RWPE2 (cell line): ENCODE measurements around the gene FKBP15.

ENCODE experiments used
- ATAC-seq: fragments of 200-7000 bp; cut with Tn5 transposase; 3 replicates; pipeline ENCODE4 v1.9.1; 2021; ENCODE audit warnings: low read depth
- DNase-seq: peaks from one replicate; pipeline ENCODE4 v3.0.0-alpha.2; 2020; ENCODE audit warnings: low spot score
- H3K27ac ChIP-seq: fragments of 450-650 bp; 2 replicates; pipeline ENCODE4 v1.5.1; 2017; ENCODE audit warnings: mild to moderate bottlenecking; ENCODE audit not compliant: poor library complexity, severe bottlenecking
- H3K27me3 ChIP-seq: fragments of 250-450 bp; sonication (Bioruptor Pico); 2 replicates; pipeline ENCODE4 v1.5.1; 2021; ENCODE audit warnings: mild to moderate bottlenecking, moderate library complexity; ENCODE audit not compliant: insufficient read depth, poor library complexity, severe bottlenecking
- H3K36me3 ChIP-seq: fragments of 250-450 bp; sonication (Bioruptor Pico); 2 replicates; pipeline ENCODE4 v1.5.1; 2020; ENCODE audit warnings: low read depth, mild to moderate bottlenecking, moderate library complexity
- H3K4me1 ChIP-seq: fragments of 250-450 bp; sonication (Bioruptor Pico); 2 replicates; pipeline ENCODE4 v1.5.1; 2021; ENCODE audit warnings: mild to moderate bottlenecking, moderate library complexity; ENCODE audit not compliant: insufficient read depth, poor library complexity, severe bottlenecking
- H3K4me3 ChIP-seq: fragments of 250-450 bp; sonication (Bioruptor Pico); 2 replicates; pipeline ENCODE4 v1.5.1; 2021; ENCODE audit warnings: mild to moderate bottlenecking, moderate library complexity; ENCODE audit not compliant: severe bottlenecking
- H3K9me3 ChIP-seq: fragments of 250-450 bp; sonication (Bioruptor Pico); 2 replicates; pipeline ENCODE4 v1.5.1; 2021; ENCODE audit warnings: mild to moderate bottlenecking, moderate library complexity; ENCODE audit not compliant: severe bottlenecking
- TF ChIP-seq, protein P1 (sequence below): fragments of 450-650 bp; IDR thresholded peaks from one replicate; pipeline ENCODE4 v1.5.1; 2017; ENCODE audit warnings: mild to moderate bottlenecking, moderate library complexity; ENCODE audit not compliant: poor library complexity, severe bottlenecking

The FKBP15 gene

DNA sequence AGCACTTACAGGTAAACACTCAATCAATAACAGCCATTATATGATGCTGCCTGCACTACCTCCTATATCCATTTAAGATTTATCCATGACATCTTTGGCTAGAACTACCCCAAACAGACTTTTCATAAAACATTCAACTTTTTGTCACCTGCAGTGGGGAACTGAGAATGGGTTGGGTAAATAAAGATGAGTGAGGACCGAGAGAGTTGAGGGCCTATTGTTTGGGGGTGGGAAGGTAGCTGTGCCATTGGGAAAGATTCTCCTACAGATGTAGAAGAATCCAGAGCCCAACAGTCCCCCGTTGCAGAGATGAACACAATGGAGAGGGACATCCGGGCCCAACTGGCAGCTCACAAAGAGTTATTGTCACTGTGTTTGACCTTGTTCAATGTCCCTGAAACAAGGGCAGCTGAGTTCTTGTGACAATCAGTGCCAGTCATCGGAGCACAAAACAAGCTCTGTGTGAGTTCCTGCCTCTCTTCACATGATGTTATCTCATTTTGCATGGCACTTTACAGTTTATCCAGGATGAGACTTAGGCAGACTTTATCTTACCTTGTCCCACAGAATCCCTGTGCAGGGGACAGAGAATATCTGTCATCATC, 81.8 kb downstream of the FKBP15 start:
- TF ChIP-seq, protein P1, sequence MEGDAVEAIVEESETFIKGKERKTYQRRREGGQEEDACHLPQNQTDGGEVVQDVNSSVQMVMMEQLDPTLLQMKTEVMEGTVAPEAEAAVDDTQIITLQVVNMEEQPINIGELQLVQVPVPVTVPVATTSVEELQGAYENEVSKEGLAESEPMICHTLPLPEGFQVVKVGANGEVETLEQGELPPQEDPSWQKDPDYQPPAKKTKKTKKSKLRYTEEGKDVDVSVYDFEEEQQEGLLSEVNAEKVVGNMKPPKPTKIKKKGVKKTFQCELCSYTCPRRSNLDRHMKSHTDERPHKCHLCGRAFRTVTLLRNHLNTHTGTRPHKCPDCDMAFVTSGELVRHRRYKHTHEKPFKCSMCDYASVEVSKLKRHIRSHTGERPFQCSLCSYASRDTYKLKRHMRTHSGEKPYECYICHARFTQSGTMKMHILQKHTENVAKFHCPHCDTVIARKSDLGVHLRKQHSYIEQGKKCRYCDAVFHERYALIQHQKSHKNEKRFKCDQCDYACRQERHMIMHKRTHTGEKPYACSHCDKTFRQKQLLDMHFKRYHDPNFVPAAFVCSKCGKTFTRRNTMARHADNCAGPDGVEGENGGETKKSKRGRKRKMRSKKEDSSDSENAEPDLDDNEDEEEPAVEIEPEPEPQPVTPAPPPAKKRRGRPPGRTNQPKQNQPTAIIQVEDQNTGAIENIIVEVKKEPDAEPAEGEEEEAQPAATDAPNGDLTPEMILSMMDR: no peak
- H3K9me3 ChIP-seq: no peaks in the 10 kb centered on the region

DNA sequence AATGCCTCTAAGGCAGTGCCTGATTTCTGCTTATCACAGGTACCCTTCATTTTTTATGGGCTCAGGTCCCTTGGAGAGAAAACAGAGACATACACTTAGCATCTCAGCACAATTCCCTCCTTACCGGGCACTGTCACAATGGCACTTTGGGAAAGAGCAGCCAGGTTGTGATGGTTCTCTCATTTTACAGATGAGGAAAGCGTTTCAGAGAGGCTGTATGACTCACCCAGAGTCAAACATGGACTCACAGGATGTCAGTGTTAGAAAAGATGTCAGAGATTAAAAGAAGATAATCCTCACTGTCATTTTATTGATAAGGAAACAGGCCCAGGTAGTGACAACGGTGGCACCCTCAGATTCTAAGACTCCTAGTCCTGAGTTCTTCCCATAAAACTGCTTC, 82.3 kb downstream of the FKBP15 start:
- ATAC-seq (no peak), DNase-seq (no peak)
- Histone ChIP-seq H3K27ac (no peak overlapping the region), H3K4me1 (no peaks in the 10 kb centered on the region), H3K4me3 (no peak overlapping the region), H3K36me3 (no peaks in the 10 kb centered on the region), H3K9me3 (no peaks in the 10 kb centered on the region), H3K27me3 (no peaks in the 10 kb centered on the region)
- TF ChIP-seq, protein P1: no peak

More for the DNA sequence above, 81.8 kb downstream of the FKBP15 start:
- H3K27me3 ChIP-seq: no peaks in the 10 kb centered on the region
- H3K4me3 ChIP-seq: no peak overlapping the region
- no peak overlapping the region for H3K27ac ChIP-seq
- no peaks in the 10 kb centered on the region for H3K36me3 ChIP-seq
- no peak for ATAC-seq
- DNase-seq: no peak
- no peaks in the 10 kb centered on the region for H3K4me1 ChIP-seq

DNA sequence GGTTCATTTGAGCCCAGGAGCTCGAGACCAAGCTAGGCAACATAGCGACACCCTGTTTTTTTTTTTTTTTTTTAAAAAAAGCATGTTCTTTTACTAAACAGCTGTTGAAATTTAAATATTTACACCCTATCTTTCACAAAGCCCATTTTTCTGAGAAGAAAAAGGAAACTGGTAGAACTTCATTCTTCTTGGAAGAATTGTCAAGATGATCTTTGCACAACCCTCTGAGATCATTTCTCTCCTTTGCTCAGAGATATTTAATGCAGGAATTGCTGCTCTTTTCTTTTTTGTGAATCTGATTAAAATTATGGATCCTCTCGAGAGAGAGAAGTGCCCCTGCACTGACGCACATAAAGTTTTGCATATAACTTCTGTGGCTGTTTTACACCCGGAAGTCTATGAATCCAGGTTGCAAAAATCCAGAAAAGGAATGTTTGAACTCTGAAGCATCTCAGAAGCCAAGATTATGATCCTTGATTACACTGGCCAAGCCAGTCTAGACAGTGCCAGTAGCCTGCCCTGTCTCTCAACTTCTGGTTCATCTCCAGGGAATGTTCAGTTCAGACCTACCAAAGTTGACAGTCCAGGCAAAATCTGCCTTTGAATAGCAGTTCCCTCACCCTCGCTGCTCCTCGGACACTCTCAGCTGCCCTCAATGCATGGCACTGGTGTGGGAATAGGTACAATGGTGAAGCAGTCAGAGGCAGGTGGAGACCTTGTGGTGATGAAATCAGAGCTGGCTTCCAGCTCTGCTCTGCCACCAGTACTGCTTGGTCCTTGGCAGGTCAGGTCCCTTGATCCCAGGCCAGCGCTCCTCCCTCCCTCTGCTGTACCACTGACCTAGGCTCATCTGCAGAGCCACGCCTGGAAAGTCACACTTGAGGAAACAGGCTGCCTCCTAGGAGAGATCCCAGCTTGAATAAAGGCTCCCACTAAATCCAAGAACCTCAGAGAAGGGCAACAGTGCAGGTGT, 83.6 kb downstream of the FKBP15 start:
- no peak overlapping the region for H3K4me3 ChIP-seq
- DNase-seq: no peak
- no peaks in the 10 kb centered on the region for H3K9me3 ChIP-seq
- H3K36me3 ChIP-seq: no peaks in the 10 kb centered on the region
- no peaks in the 10 kb centered on the region for H3K4me1 ChIP-seq
- H3K27me3 ChIP-seq: no peaks in the 10 kb centered on the region
- H3K27ac ChIP-seq: no peak overlapping the region
- TF ChIP-seq, protein P1: no peak
- no peak for ATAC-seq

DNA sequence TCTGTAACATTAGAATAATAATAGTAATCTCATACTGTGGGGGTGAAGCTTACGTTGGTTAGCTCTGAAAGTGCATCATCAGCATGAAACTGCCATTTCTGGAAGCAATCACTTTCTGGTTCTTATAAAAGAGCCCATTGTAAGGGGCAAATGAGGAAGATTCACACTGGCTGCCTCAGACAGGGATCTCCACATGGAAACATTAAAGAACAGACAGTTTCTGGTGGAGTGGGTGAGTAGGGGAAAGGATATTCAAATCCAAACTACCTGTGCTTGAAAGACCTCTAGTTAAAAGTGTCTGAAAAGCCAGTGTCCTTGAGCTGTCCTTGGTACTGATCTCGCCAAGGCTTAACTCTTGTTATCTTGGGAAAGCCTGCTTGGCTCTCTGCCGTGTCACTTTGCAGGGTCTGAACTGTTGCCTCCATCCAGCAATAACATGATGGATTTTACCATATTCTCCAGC, 89.4 kb downstream of the FKBP15 start:
- Histone ChIP-seq H3K9me3 (no peaks in the 10 kb centered on the region), H3K4me3 (no peak overlapping the region), H3K27me3 (no peaks in the 10 kb centered on the region), H3K27ac (no peak overlapping the region), H3K36me3 (no peaks in the 10 kb centered on the region), H3K4me1 (no peaks in the 10 kb centered on the region)
- DNase-seq: no peak
- ATAC-seq: no peak
- TF ChIP-seq, protein P1: no peak
